ENCODE data around the gene EPHA1.
"Not testable (repeated sequence)": the region's sequence is repeated elsewhere in the genome, so short reads cannot be mapped to it uniquely, and the experiment has no call there.

EPHA1 gene

GRCh38 chr7:143429770-143430698 is 21.4 kb upstream of the EPHA1 start:
- DNase-seq (ENCODE audit: low read depth): no peak

GRCh38 chr7:143426479-143427142 is 18.0 kb upstream of the EPHA1 start:
- no peak for DNase-seq (ENCODE audit: low read depth)

- DNase-seq (ENCODE audit: low read depth): not testable (repeated sequence)
These were observed 15.8 kb upstream of the EPHA1 start for GRCh38 chr7:143424476-143424875.

GRCh38 chr7:143422033-143422432 is 13.4 kb upstream of the EPHA1 start:
- no peak for DNase-seq (ENCODE audit: low read depth)

GRCh38 chr7:143420624-143421023 is 12.0 kb upstream of the EPHA1 start:
- not testable (repeated sequence) for DNase-seq (ENCODE audit: low read depth)

- DNase-seq (ENCODE audit: low read depth): no peak
These were observed 11.2 kb upstream of the EPHA1 start for GRCh38 chr7:143419880-143420279.

GRCh38 chr7:143418681-143419458 is 10.2 kb upstream of the EPHA1 start:
- no peak for DNase-seq (ENCODE audit: low read depth)

GRCh38 chr7:143417734-143418383 is 9.2 kb upstream of the EPHA1 start:
- DNase-seq (ENCODE audit: low read depth): no peak

GRCh38 chr7:143416565-143417149 is 8.0 kb upstream of the EPHA1 start:
- DNase-seq (ENCODE audit: low read depth): no peak

GRCh38 chr7:143415742-143416397 is 7.2 kb upstream of the EPHA1 start:
- no peak for DNase-seq (ENCODE audit: low read depth)

GRCh38 chr7:143415209-143415608 is 6.6 kb upstream of the EPHA1 start:
- DNase-seq (ENCODE audit: low read depth): not testable (repeated sequence)

- no peak for DNase-seq (ENCODE audit: low read depth)
These were observed 4.5 kb upstream of the EPHA1 start for GRCh38 chr7:143413123-143413522.

- DNase-seq (ENCODE audit: low read depth): no peak
These were observed 3.5 kb upstream of the EPHA1 start for GRCh38 chr7:143411976-143412708.

GRCh38 chr7:143410521-143411004 is 1.9 kb upstream of the EPHA1 start:
- no peak for DNase-seq (ENCODE audit: low read depth)

GRCh38 chr7:143408252-143408685 is 387 bp downstream of the EPHA1 start:
- no peak for DNase-seq (ENCODE audit: low read depth)

GRCh38 chr7:143407287-143408251 is 1.1 kb downstream of the EPHA1 start:
- no peak for DNase-seq (ENCODE audit: low read depth)

- no peak for DNase-seq (ENCODE audit: low read depth)
These were observed 2.7 kb downstream of the EPHA1 start for GRCh38 chr7:143406002-143406357.

GRCh38 chr7:143405173-143406001 is 3.3 kb downstream of the EPHA1 start:
- DNase-seq (ENCODE audit: low read depth): no peak

All from stimulated activated CD8-positive, alpha-beta memory T cell treated with anti-CD3 and anti-CD28 coated beads, Interleukin-12 subunit alpha, Interleukin-12 subunit beta, amount 100 ng/mL, for 1 hour (primary cell).